Testis (tissue), 3 donors: Measurements from ENCODE around the gene RUNDC1. TPM values are rescaled to one million over a fixed set of nuclear protein-coding genes. Genes with fewer than 3 reads are reported as not detected.
"Not testable (repeated sequence)": the region's sequence is repeated elsewhere in the genome, so short reads cannot be mapped to it uniquely, and the experiment has no call there.

Source experiments
- DNase-seq: peaks from one replicate; pipeline ENCODE4 v3.0.0-alpha.2; 2019
- H3K27ac ChIP-seq, 2 donors: fragments of 200-600 bp; sonication (generic); one replicate each; pipeline ENCODE4 v1.5.1; 2019
- H3K27me3 ChIP-seq: fragments of 200-600 bp; sonication (generic); one replicate; pipeline ENCODE4 v1.5.1; 2019
- H3K36me3 ChIP-seq: fragments of 200-600 bp; sonication (generic); one replicate; pipeline ENCODE4 v1.5.1; 2017; ENCODE audit warnings: low read depth; ENCODE audit errors: missing control alignments
- H3K4me1 ChIP-seq: fragments of 200-600 bp; sonication (generic); one replicate; pipeline ENCODE4 v1.5.1; 2019
- H3K4me3 ChIP-seq, 2 donors: fragments of 200-600 bp; sonication (generic); one replicate each; pipeline ENCODE4 v1.5.1; 2017 to 2019
- H3K9me3 ChIP-seq: fragments of 200-600 bp; sonication (generic); one replicate; pipeline ENCODE4 v1.5.1; 2017
- POLR2A ChIP-seq: fragments of 450-650 bp; IDR thresholded peaks from one replicate; pipeline ENCODE4 v1.6.1; 2017; ENCODE audit warnings: antibody characterized with exemption, mild to moderate bottlenecking, moderate library complexity
- WGBS, 2 donors: methylation state at CpG; one replicate each; pipeline ENCODE4 v1.1.5; 2018; 5-methylcytosine and 5-hydroxymethylcytosine counted together
- intact Hi-C: fragments of 100-400 bp; cut with DNase I; formaldehyde crosslinking; loops from one replicate; pipeline ENCODE4 v1.15.1; 2023; ENCODE audit warnings: low total_unique reads
- polyA plus RNA-seq: library from polyadenylated mRNA; stranded (reverse); fragments of 350-450 nt; fragmentation: Illumina TruSeq; extraction: RNeasy Lipid Tissue Mini Kit (QIAGEN cat#74804); gene quantifications from one replicate; pipeline ENCODE4 v1.2.3, GENCODE V29; 2014; ENCODE audit warnings: low read depth, low replicate concordance; ENCODE audit not compliant: insufficient read depth
- total RNA-seq, 2 donors: library from RNA; depleted of rRNA; stranded (reverse); fragments of >200 nt; gene quantifications; one replicate each; pipeline ENCODE4 v1.2.3, GENCODE V29; 2016
- TF ChIP-seq, protein P1 (sequence below), 3 experiments: fragments of 450-650 bp in 2 of 3; fragments of 200-600 bp in 1 of 3; sonication (generic) in 1 of 3; IDR thresholded peaks; one replicate each; pipeline ENCODE4 v1.5.1; 2016 to 2019; ENCODE audit warnings: antibody characterized with exemption in 3 of 3, mild to moderate bottlenecking in 2 of 3, moderate library complexity in 1 of 3

RUNDC1 gene
- total and polyA plus RNA-seq, 3 donors from 2014 or later, result 17.5 to 20.2 (median 18.5) TPM

GRCh38 chr17:42969001-42969581 is 11.3 kb upstream of the RUNDC1 start:
- H3K27me3 ChIP-seq, result no peaks in the 10 kb centered on the region
- no peaks in the 10 kb centered on the region for H3K4me1 ChIP-seq
- no peaks in the 10 kb centered on the region for H3K9me3 ChIP-seq
- no peak for TF ChIP-seq POLR2A
- TF ChIP-seq, protein P1, sequence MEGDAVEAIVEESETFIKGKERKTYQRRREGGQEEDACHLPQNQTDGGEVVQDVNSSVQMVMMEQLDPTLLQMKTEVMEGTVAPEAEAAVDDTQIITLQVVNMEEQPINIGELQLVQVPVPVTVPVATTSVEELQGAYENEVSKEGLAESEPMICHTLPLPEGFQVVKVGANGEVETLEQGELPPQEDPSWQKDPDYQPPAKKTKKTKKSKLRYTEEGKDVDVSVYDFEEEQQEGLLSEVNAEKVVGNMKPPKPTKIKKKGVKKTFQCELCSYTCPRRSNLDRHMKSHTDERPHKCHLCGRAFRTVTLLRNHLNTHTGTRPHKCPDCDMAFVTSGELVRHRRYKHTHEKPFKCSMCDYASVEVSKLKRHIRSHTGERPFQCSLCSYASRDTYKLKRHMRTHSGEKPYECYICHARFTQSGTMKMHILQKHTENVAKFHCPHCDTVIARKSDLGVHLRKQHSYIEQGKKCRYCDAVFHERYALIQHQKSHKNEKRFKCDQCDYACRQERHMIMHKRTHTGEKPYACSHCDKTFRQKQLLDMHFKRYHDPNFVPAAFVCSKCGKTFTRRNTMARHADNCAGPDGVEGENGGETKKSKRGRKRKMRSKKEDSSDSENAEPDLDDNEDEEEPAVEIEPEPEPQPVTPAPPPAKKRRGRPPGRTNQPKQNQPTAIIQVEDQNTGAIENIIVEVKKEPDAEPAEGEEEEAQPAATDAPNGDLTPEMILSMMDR (IDR thresholded peaks at IDR 0.05), result no peak
- no peaks in the 10 kb centered on the region for H3K36me3 ChIP-seq
- H3K27ac ChIP-seq, result no peak overlapping the region
- DNase-seq, result no peak
- H3K4me3 ChIP-seq, result no peak overlapping the region
- 37 to 45% methylated on average over 5 of the region's 5 CpGs for WGBS, 2 donors
- intact Hi-C loops, result no loop called here

- 79 to 86% methylated on average over 5 of the region's 5 CpGs for WGBS, 2 donors
- intact Hi-C loops, result no loop called here
- H3K4me3 ChIP-seq, result no peak overlapping the region
- TF ChIP-seq, protein P1 (IDR thresholded peaks at IDR 0.05), result no peak
- no peak for TF ChIP-seq POLR2A
- H3K27me3 ChIP-seq, result no peaks in the 10 kb centered on the region
- H3K4me1 ChIP-seq, result no peaks in the 10 kb centered on the region
- no peaks in the 10 kb centered on the region for H3K9me3 ChIP-seq
- no peak overlapping the region for H3K27ac ChIP-seq
- H3K36me3 ChIP-seq, result no peaks in the 10 kb centered on the region
- DNase-seq, result no peak
Measured at GRCh38 chr17:42971589-42971988, 8.8 kb upstream of the RUNDC1 start.

GRCh38 chr17:42973323-42973722 is 7.0 kb upstream of the RUNDC1 start:
- H3K4me1 ChIP-seq, H3K27me3 ChIP-seq, intact Hi-C loops, H3K27ac ChIP-seq, DNase-seq, H3K36me3 ChIP-seq, H3K9me3 ChIP-seq, H3K4me3 ChIP-seq: not testable (repeated sequence)
- WGBS, 2 donors, result 50% methylated on average over 2 of the region's 18 CpGs; no CpG with 5 or more reads in 1 of the 2 donors

GRCh38 chr17:42975265-42975664 is 5.1 kb upstream of the RUNDC1 start:
- no peaks in the 10 kb centered on the region for H3K36me3 ChIP-seq
- no peaks in the 10 kb centered on the region for H3K9me3 ChIP-seq
- no peaks in the 10 kb centered on the region for H3K27me3 ChIP-seq
- no peak for TF ChIP-seq POLR2A
- TF ChIP-seq, protein P1 (IDR thresholded peaks at IDR 0.05), result no peak
- no peak overlapping the region for H3K4me3 ChIP-seq
- H3K27ac ChIP-seq, result no peak overlapping the region
- peaks cover 5% of the 10 kb centered on the region for H3K4me1 ChIP-seq
- WGBS, 2 donors, result 45 to 54% methylated on average over 2 of the region's 2 CpGs
- intact Hi-C loops, result no loop called here
- no peak for DNase-seq

- H3K36me3 ChIP-seq, H3K4me1 ChIP-seq, H3K9me3 ChIP-seq, H3K27ac ChIP-seq, H3K27me3 ChIP-seq, DNase-seq, intact Hi-C loops, H3K4me3 ChIP-seq: not testable (repeated sequence)
- WGBS, 2 donors, result 87 to 97% methylated on average over 16 of the region's 16 CpGs
Measured at GRCh38 chr17:42975701-42976100, 4.7 kb upstream of the RUNDC1 start.
